Brain microvascular endothelial cell (primary cell): ENCODE results near the gene LLGL1.

Source experiments
- DNase-seq: peaks from one replicate; pipeline ENCODE4 v3.0.0-alpha.2; 2020
- H3K27ac ChIP-seq: fragments of 250-450 bp; sonication (Bioruptor Pico); 2 replicates; pipeline ENCODE4 v1.5.1; 2020; ENCODE audit warnings: mild to moderate bottlenecking, moderate library complexity
- H3K27me3 ChIP-seq: fragments of 250-450 bp; sonication (Bioruptor Pico); replicated peaks from 2 replicates; pipeline ENCODE4 v1.5.1; 2020; ENCODE audit warnings: mild to moderate bottlenecking
- H3K36me3 ChIP-seq: fragments of 250-450 bp; sonication (Bioruptor Pico); replicated peaks from 2 replicates; pipeline ENCODE4 v1.5.1; 2020; ENCODE audit warnings: mild to moderate bottlenecking
- H3K4me3 ChIP-seq: 2 replicates; pipeline ENCODE4 v1.5.1; 2011; ENCODE audit warnings: low read depth, mild to moderate bottlenecking, control low read depth, low read length, moderate library complexity
- in situ Hi-C: cut with HindIII; loops from 2 replicates; pipeline ENCODE4 v1.10.0; 2017; ENCODE audit warnings: low sequenced_read_pairs, low pct_ligation_motif_present
- TF ChIP-seq, protein P1 (sequence below): IDR thresholded peaks from 2 replicates; pipeline ENCODE4 v1.5.1; 2011; ENCODE audit warnings: low read depth, mild to moderate bottlenecking, moderate library complexity, low read length, control low read depth, inconsistent platforms; ENCODE audit errors: missing control alignments

The LLGL1 gene

DNA sequence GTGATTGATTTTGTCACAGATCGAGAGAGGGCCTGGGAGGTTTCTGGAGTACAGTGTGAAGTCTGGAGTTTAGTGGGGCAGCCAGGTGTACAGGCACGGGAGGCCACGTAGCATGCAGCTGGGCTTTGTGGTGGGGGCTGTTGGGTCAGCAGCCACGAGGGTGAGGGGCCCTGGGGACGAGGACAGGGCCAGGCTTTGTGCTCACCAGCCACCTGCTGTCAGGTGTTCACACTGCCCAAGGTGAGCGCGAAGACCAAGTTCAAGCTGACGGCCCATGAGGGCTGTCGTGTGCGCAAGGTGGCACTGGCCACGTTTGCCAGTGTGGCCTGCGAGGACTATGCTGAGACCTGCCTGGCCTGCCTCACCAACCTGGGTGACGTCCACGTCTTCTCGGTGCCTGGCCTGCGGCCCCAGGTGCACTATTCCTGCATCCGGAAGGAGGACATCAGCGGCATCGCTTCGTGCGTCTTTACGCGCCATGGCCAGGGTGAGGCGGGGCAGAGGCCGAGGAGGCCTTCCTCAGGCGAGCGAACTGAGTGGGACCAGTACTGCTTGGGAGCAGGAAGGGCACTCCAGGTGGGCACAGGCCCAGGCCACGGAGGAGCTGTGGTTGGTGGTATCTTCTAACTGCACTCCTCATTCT is 15.9 kb downstream of the LLGL1 start:
- no peak overlapping the region for H3K27ac ChIP-seq
- no peak for DNase-seq
- TF ChIP-seq, protein P1, sequence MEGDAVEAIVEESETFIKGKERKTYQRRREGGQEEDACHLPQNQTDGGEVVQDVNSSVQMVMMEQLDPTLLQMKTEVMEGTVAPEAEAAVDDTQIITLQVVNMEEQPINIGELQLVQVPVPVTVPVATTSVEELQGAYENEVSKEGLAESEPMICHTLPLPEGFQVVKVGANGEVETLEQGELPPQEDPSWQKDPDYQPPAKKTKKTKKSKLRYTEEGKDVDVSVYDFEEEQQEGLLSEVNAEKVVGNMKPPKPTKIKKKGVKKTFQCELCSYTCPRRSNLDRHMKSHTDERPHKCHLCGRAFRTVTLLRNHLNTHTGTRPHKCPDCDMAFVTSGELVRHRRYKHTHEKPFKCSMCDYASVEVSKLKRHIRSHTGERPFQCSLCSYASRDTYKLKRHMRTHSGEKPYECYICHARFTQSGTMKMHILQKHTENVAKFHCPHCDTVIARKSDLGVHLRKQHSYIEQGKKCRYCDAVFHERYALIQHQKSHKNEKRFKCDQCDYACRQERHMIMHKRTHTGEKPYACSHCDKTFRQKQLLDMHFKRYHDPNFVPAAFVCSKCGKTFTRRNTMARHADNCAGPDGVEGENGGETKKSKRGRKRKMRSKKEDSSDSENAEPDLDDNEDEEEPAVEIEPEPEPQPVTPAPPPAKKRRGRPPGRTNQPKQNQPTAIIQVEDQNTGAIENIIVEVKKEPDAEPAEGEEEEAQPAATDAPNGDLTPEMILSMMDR = no peak
- no peak overlapping the region for H3K4me3 ChIP-seq
- peaks cover 60% of the 10 kb centered on the region for H3K36me3 ChIP-seq
- in situ Hi-C loops = no loop called here
- no peaks in the 10 kb centered on the region for H3K27me3 ChIP-seq

DNA sequence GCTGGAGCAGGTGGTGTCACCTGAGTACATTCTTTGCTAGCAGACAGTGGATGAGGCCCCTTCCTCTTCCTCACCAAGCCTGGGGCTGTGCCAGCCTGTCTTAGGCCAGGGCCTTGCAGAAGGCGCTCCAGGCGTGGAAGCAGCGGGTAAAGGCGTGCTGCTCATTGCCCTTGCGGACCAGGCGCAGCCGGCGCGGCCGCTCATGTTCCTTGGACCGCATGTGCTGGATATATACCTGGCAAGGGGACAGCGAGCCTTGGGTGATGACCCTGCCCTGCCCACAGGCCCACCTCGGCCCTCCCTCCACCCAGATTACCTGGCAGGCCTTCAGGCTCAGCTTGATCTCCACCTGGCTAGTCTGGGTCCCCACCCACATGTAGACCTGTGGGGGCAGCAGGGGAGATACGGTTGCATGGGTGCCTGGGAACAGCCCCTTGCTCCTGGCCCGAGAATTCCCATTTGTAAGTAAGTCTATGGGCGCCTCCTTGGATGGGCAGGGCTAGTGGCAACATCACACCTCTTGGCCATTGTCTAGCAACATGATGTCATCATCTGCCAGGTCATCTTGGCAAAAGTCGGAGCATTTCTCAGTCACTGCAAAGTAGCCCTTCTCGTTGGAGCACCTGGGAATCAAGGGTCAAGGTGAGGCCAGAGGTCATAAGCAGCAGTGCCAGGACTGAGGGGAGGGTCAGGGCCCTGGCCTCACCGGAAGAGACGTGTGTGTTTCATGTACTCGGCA is 19.8 kb downstream of the LLGL1 start:
- no peak overlapping the region for H3K27ac ChIP-seq
- H3K4me3 ChIP-seq = no peak overlapping the region
- in situ Hi-C loops = no loop called here
- peaks cover 70% of the 10 kb centered on the region for H3K36me3 ChIP-seq
- no peaks in the 10 kb centered on the region for H3K27me3 ChIP-seq
- DNase-seq = no peak
- TF ChIP-seq, protein P1 = no peak

DNA sequence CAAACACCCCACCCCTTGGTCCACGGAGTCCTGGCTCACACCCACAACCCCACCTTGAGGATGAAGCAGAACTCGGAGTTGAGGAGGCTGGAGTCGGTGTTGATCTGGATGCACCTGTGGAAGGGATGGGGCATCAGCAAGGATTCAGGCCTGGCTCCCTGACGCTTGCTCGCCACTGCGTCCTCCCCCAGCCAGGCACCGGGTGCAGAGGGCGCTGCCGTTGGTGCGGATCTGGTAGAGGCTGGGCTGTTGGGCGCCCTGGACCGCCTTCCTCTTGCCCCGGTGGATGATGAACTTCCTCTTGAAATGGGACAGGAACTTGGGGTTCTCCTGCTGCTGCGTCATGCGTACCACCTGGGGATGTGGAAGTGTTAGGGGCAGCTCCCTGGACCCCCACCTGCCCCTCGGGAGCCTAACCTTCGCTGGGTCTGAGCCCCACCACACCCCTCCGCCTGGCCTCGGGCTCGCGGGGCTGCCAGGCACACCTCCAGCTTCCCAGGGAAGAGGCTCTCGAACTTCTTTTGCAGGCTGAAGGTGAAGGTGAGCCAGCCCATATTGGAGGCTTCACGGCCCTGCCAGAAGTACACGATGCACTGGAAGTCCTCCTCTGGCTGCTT is 20.8 kb downstream of the LLGL1 start:
- TF ChIP-seq, protein P1 = no peak
- Histone ChIP-seq H3K36me3 (peaks cover 80% of the 10 kb centered on the region), H3K27ac (no peak overlapping the region), H3K4me3 (no peak overlapping the region), H3K27me3 (no peaks in the 10 kb centered on the region)
- DNase-seq = no peak
- in situ Hi-C loops = no loop called here

DNA sequence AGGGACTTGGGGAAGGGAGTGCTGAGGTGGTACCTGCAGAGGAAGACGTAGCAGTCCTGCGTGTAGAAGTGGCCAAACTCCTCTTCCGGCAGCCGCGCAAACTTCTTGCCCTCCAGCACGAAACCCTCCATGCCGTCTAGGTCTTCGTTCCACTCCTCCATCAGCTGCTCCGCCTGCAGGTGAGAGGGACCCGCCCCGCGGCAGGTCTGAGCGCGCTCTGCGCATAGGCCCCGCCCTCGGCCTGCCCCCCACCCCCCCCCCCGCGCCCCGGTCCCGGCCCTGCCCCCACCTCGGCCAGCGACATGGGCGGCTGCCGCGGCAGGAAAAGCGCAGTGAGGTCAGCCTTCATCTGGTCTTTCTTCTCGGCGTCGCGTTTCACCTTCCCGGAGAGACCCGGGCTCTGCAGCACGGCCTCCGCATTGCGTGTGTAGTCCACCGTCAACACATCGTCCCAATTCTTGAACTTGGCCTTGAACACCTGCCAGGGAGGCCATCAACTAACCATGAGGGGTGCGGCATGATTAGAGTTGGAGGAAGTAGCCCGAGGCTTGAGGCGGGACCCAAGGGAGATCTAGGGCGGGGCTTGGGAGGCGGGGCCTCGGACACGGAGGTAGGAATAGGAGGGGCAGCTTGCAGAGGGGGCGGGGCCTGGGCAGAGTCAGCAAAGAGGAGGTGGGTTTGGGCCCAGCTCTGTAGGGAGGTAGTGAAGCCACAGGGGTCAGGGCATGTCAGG is 21.6 kb downstream of the LLGL1 start:
- TF ChIP-seq, protein P1 = no peak
- DNase-seq = no peak
- peaks cover 83% of the 10 kb centered on the region for H3K36me3 ChIP-seq
- H3K27me3 ChIP-seq = no peaks in the 10 kb centered on the region
- in situ Hi-C loops = no loop called here
- H3K4me3 ChIP-seq = no peak overlapping the region
- H3K27ac ChIP-seq = no peak overlapping the region

DNA sequence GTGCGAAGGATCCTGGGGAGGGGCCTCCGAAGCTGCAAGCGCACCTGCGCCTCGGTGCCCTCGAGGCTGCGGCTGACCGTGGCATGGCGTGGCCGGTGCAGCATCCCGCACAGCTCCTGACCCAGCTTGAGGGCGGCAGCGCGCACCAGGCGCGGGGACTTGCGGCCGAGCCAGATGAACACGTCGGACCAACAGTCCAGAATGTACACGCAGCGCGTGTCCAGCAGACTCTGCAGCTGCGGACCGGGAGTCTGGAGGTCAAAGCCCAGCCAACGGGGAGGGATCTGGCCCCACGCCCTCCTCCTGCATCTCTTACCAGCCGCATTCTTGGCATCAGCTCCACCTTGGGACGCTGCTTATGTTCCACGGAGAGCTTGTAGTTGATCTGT is 22.2 kb downstream of the LLGL1 start:
- Histone ChIP-seq H3K27me3 (no peaks in the 10 kb centered on the region), H3K36me3 (peaks cover 84% of the 10 kb centered on the region), H3K27ac (no peak overlapping the region), H3K4me3 (no peak overlapping the region)
- TF ChIP-seq, protein P1 = no peak
- in situ Hi-C loops = no loop called here
- no peak for DNase-seq
